SK-N-SH (cell line): ENCODE measurements around the gene CIBAR2. TPM values are rescaled to one million over a fixed set of nuclear protein-coding genes. Genes with fewer than 3 reads are reported as not detected.

ENCODE experiments used
- CTCF ChIA-PET: fragments of 300-600, 350-600 bp; formaldehyde crosslinking; extraction: SDS; loops from one replicate; lab custom pipeline; 2021; lab: Yijun Ruan, JAX
- POLR2A ChIA-PET: fragments of 350-600 bp; sonication (Branson Sonifier 250); formaldehyde crosslinking; extraction: SDS; loops from one replicate; lab custom pipeline; 2020; ENCODE audit warnings: antibody characterized with exemption, inconsistent platforms; lab: Yijun Ruan, JAX
- DNase-seq: peaks from one replicate; pipeline ENCODE4 v3.0.0; 2012
- H2AFZ ChIP-seq: fragments of 200-600 bp; sonication (generic); 2 replicates; pipeline ENCODE4 v1.8.1; 2016; ENCODE audit warnings: antibody characterized with exemption, mild to moderate bottlenecking, low read depth
- H3F3A ChIP-seq: fragments of 200-600 bp; sonication (generic); replicated peaks from 2 replicates; pipeline ENCODE3; 2016; ENCODE audit warnings: antibody characterized with exemption, mild to moderate bottlenecking; ENCODE audit not compliant: insufficient read depth
- H3K27ac ChIP-seq, 2 experiments: fragments of 200-500 bp in 1 of 2; fragments of 200-600 bp in 1 of 2; sonication (Bioruptor generic) in 1 of 2; sonication (generic), shearing (Covaris generic) in 1 of 2; 2 replicates each; pipeline versions ENCODE4 v1.5.1 to v1.6.1; 2014 to 2016; ENCODE audit warnings: low read depth in 2 of 2, inconsistent platforms in 1 of 2, low read length in 1 of 2, mild to moderate bottlenecking in 1 of 2, mixed read lengths in 1 of 2
- H3K27me3 ChIP-seq: fragments of 200-600 bp; sonication (generic), shearing (Covaris generic); 2 replicates; pipeline ENCODE4 v1.6.1; 2016; ENCODE audit warnings: mixed run types; ENCODE audit not compliant: insufficient read depth
- H3K36me3 ChIP-seq, 2 experiments: fragments of 200-500 bp in 1 of 2; fragments of 200-600 bp in 1 of 2; sonication (Bioruptor generic) in 1 of 2; sonication (generic) in 1 of 2; replicated peaks in 1 of 2; 2 replicates each; pipeline versions ENCODE3 to v1.5.1; 2014 to 2016; ENCODE audit warnings: low read length in 1 of 2, mild to moderate bottlenecking in 1 of 2; ENCODE audit not compliant: insufficient read depth in 2 of 2, control insufficient read depth in 1 of 2
- H3K4me1 ChIP-seq, 2 experiments: fragments of 200-500 bp in 1 of 2; fragments of 200-600 bp in 1 of 2; sonication (Bioruptor generic) in 1 of 2; sonication (generic), shearing (Covaris generic) in 1 of 2; 2 replicates each; pipeline versions ENCODE4 v1.5.1 to v1.6.1; 2014 to 2016; ENCODE audit warnings: low read depth in 1 of 2, low read length in 1 of 2, mixed run types in 1 of 2; ENCODE audit not compliant: insufficient read depth in 2 of 2, control insufficient read depth in 1 of 2
- H3K4me2 ChIP-seq: fragments of 200-600 bp; sonication (generic), shearing (Covaris generic); 2 replicates; pipeline ENCODE4 v1.6.1; 2017; ENCODE audit warnings: mixed run types
- H3K4me3 ChIP-seq, 2 experiments: fragments of 200-500 bp in 1 of 2; fragments of 200-600 bp in 1 of 2; sonication (Bioruptor generic) in 1 of 2; sonication (generic), shearing (Covaris generic) in 1 of 2; 2 replicates each; pipeline versions ENCODE4 v1.5.1 to v1.8.1; 2014 to 2016; ENCODE audit warnings: low read depth in 2 of 2, inconsistent platforms in 1 of 2, low read length in 1 of 2, mild to moderate bottlenecking in 1 of 2, mixed read lengths in 1 of 2, moderate library complexity in 1 of 2
- H3K79me2 ChIP-seq: fragments of 200-600 bp; sonication (generic); 2 replicates; pipeline ENCODE4 v1.8.1; 2017; ENCODE audit warnings: mild to moderate bottlenecking; ENCODE audit not compliant: insufficient read depth
- H3K9ac ChIP-seq: fragments of 200-600 bp; sonication (generic); 2 replicates; pipeline ENCODE4 v1.6.1; 2017; ENCODE audit warnings: mixed run types
- H3K9me2 ChIP-seq: fragments of 200-600 bp; sonication (generic); 2 replicates; pipeline ENCODE4 v1.6.1; 2017; ENCODE audit warnings: mixed run types
- H3K9me3 ChIP-seq: fragments of 200-600 bp; sonication (generic); 2 replicates; pipeline ENCODE4 v1.6.1; 2017; ENCODE audit warnings: mixed run types, mild to moderate bottlenecking, moderate library complexity
- H4K20me1 ChIP-seq: fragments of 200-600 bp; sonication (generic); 2 replicates; pipeline ENCODE4 v1.6.1; 2017; ENCODE audit warnings: mild to moderate bottlenecking, mixed run types; ENCODE audit not compliant: insufficient read depth
- CHD2 ChIP-seq: fragments of 150-350 bp; IDR thresholded peaks from 2 replicates; pipeline ENCODE4 v1.6.1; 2018; ENCODE audit warnings: low read length; ENCODE audit not compliant: partially characterized antibody
- CTCF ChIP-seq: fragments of 200-600 bp; sonication (generic); IDR thresholded peaks from 2 replicates; pipeline ENCODE4 v1.6.1; 2017; ENCODE audit warnings: antibody characterized with exemption, mild to moderate bottlenecking, moderate library complexity
- EZH2phosphoT487 ChIP-seq: fragments of 200-600 bp; sonication (generic); IDR thresholded peaks from 2 replicates; pipeline ENCODE4 v1.6.1; 2017; ENCODE audit warnings: low read depth, mixed run types, mild to moderate bottlenecking, antibody characterized with exemption, moderate library complexity, borderline replicate concordance
- FOXJ3 ChIP-seq: sonication (generic); formaldehyde crosslinking; IDR thresholded peaks from 2 replicates; pipeline ENCODE4 v1.5.1; 2020; ENCODE audit warnings: mild to moderate bottlenecking, missing genetic modification reagents
- JUND ChIP-seq: IDR thresholded peaks from 2 replicates; pipeline ENCODE4 v1.4.0; 2012
- MEF2A ChIP-seq: IDR thresholded peaks from 2 replicates; pipeline ENCODE4 v1.4.0; 2012; ENCODE audit warnings: low read depth, borderline replicate concordance
- NFIC ChIP-seq: IDR thresholded peaks from 2 replicates; pipeline ENCODE4 v1.4.0; 2012; ENCODE audit warnings: borderline replicate concordance
- NRF1 ChIP-seq: IDR thresholded peaks from 2 replicates; pipeline ENCODE4 v1.6.1; 2012; ENCODE audit warnings: low read depth, mild to moderate bottlenecking, low read length
- RFX5 ChIP-seq: IDR thresholded peaks from 2 replicates; pipeline ENCODE4 v1.6.1; 2012; ENCODE audit warnings: mild to moderate bottlenecking, improper control_type of control experiment, low read length
- SMC3 ChIP-seq: IDR thresholded peaks from 2 replicates; pipeline ENCODE4 v1.6.1; 2012; ENCODE audit warnings: low read depth, low read length, improper control_type of control experiment
- TCF12 ChIP-seq: IDR thresholded peaks from 2 replicates; pipeline ENCODE4 v1.4.0; 2012
- TEAD4 ChIP-seq: IDR thresholded peaks from 2 replicates; pipeline ENCODE4 v1.4.0; 2012; ENCODE audit warnings: mild to moderate bottlenecking, borderline replicate concordance; ENCODE audit not compliant: insufficient read depth
- WGBS: methylation state at CpG from one replicate; pipeline ENCODE4 v1.1.6; 2017; ENCODE audit warnings: low lambda C conversion rate; 5-methylcytosine and 5-hydroxymethylcytosine counted together
- polyA plus RNA-seq, 3 experiments: library from polyadenylated mRNA; depleted of rRNA; stranded (reverse); fragments of >200 nt; gene quantifications; 2 replicates each; pipeline ENCODE4 v1.2.3, GENCODE V29; 2012
- TF ChIP-seq, protein P1 (sequence below): IDR thresholded peaks from 2 replicates; pipeline ENCODE4 v1.6.1; 2012; ENCODE audit warnings: mild to moderate bottlenecking, low read depth, low read length, moderate library complexity
- TF ChIP-seq, protein P2 (sequence below): IDR thresholded peaks from 2 replicates; pipeline ENCODE4; 2012
- TF ChIP-seq, protein P3 (sequence below): fragments of 150-350 bp; IDR thresholded peaks from 2 replicates; pipeline ENCODE4 v1.6.1; 2017; ENCODE audit warnings: antibody characterized with exemption, low read length, low read depth, borderline replicate concordance

Gene CIBAR2
- polyA plus RNA-seq, 1 of the 3 experiments (the other 2 are of a cell fraction) = 0.15 TPM

- H3K4me2 ChIP-seq = no peak overlapping the region
- POLR2A ChIA-PET = no interaction called here
- H3K9me2 ChIP-seq = no peaks in the 10 kb centered on the region
- no peaks in the 10 kb centered on the region for H3K9me3 ChIP-seq
- H3K27ac ChIP-seq = no peak overlapping the region
- CTCF ChIA-PET = interaction anchor here (1.8 to 3.6 kb wide), 2 partner anchors 9 to 19 kb away, joined by 6 to 24 read pairs; no protein-coding TSS in a partner anchor
- TF ChIP-seq, protein P1, sequence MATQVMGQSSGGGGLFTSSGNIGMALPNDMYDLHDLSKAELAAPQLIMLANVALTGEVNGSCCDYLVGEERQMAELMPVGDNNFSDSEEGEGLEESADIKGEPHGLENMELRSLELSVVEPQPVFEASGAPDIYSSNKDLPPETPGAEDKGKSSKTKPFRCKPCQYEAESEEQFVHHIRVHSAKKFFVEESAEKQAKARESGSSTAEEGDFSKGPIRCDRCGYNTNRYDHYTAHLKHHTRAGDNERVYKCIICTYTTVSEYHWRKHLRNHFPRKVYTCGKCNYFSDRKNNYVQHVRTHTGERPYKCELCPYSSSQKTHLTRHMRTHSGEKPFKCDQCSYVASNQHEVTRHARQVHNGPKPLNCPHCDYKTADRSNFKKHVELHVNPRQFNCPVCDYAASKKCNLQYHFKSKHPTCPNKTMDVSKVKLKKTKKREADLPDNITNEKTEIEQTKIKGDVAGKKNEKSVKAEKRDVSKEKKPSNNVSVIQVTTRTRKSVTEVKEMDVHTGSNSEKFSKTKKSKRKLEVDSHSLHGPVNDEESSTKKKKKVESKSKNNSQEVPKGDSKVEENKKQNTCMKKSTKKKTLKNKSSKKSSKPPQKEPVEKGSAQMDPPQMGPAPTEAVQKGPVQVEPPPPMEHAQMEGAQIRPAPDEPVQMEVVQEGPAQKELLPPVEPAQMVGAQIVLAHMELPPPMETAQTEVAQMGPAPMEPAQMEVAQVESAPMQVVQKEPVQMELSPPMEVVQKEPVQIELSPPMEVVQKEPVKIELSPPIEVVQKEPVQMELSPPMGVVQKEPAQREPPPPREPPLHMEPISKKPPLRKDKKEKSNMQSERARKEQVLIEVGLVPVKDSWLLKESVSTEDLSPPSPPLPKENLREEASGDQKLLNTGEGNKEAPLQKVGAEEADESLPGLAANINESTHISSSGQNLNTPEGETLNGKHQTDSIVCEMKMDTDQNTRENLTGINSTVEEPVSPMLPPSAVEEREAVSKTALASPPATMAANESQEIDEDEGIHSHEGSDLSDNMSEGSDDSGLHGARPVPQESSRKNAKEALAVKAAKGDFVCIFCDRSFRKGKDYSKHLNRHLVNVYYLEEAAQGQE = no peak
- TF ChIP-seq, all 33 proteins: peak for 0
- Histone ChIP-seq H3F3A (no peaks in the 10 kb centered on the region), H3K4me1 (no peaks in the 10 kb centered on the region), H2AFZ (no peak overlapping the region), H3K36me3 (no peaks in the 10 kb centered on the region), H3K4me3 (no peak overlapping the region), H4K20me1 (no peaks in the 10 kb centered on the region), H3K27me3 (no peaks in the 10 kb centered on the region), H3K79me2 (no peaks in the 10 kb centered on the region), H3K9ac (no peak overlapping the region)
- 42% methylated on average over 5 of the region's 5 CpGs for WGBS
- no peak for DNase-seq
These were observed 6.8 kb downstream of the CIBAR2 start for GRCh38 chr16:85105475-85105874.

DNA sequence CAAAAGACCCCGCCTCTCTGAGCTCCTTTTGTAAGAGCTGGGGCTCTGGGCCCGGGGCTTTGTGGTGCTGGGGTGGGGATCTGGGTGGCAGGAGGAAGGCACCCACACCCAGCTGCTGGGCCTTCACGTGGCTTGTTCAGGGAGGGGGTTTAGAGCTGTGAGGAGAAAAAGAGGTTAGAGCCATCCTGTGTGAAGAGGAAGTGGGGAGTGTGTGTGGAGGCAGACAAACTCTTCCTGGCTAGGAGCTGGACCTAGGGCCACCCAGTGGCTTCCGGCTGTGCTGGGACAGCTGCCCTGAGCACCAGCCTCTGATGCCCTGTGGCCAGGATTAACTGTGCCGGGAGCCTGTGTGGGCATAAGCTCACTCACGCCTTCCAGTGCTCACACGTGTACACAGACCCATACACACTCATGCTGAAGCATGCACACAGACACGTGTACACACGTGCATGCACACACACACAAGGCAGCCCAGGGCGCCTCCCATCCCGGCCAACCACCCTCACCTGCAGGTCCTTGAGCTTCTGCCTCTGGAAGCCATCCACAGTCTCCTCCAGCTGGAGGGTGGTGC, 7.4 kb downstream of the CIBAR2 start:
- POLR2A ChIA-PET = interaction anchor here (0.6 kb wide), 1 partner anchor 71 kb away, joined by 3 read pairs; no protein-coding TSS in a partner anchor
- Histone ChIP-seq H3K9ac (no peak overlapping the region), H3K4me3 (no peak overlapping the region), H3K9me2 (no peaks in the 10 kb centered on the region), H3K4me2 (no peak overlapping the region), H3K36me3 (no peaks in the 10 kb centered on the region), H3F3A (no peaks in the 10 kb centered on the region), H2AFZ (no peak overlapping the region), H3K4me1 (no peaks in the 10 kb centered on the region), H3K79me2 (no peaks in the 10 kb centered on the region), H3K27ac (no peak overlapping the region), H3K27me3 (no peaks in the 10 kb centered on the region), H3K9me3 (no peaks in the 10 kb centered on the region), H4K20me1 (no peaks in the 10 kb centered on the region)
- TF ChIP-seq NRF1 = no peak
- no peak for TF ChIP-seq TCF12
- no peak for TF ChIP-seq TEAD4
- no peak for TF ChIP-seq SMC3
- TF ChIP-seq JUND = no peak
- no peak for TF ChIP-seq CTCF
- TF ChIP-seq, protein P2, sequence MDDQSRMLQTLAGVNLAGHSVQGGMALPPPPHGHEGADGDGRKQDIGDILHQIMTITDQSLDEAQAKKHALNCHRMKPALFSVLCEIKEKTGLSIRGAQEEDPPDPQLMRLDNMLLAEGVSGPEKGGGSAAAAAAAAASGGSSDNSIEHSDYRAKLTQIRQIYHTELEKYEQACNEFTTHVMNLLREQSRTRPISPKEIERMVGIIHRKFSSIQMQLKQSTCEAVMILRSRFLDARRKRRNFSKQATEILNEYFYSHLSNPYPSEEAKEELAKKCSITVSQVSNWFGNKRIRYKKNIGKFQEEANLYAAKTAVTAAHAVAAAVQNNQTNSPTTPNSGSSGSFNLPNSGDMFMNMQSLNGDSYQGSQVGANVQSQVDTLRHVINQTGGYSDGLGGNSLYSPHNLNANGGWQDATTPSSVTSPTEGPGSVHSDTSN = no peak
- TF ChIP-seq NFIC = no peak
- TF ChIP-seq FOXJ3 (CRISPR knock-in tag) = no peak
- TF ChIP-seq MEF2A = no peak
- TF ChIP-seq RFX5 = no peak
- no peak for TF ChIP-seq CHD2
- TF ChIP-seq, protein P3, sequence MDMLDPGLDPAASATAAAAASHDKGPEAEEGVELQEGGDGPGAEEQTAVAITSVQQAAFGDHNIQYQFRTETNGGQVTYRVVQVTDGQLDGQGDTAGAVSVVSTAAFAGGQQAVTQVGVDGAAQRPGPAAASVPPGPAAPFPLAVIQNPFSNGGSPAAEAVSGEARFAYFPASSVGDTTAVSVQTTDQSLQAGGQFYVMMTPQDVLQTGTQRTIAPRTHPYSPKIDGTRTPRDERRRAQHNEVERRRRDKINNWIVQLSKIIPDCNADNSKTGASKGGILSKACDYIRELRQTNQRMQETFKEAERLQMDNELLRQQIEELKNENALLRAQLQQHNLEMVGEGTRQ = no peak
- no peak for TF ChIP-seq EZH2phosphoT487
- DNase-seq = no peak
- WGBS = 79% methylated on average over 4 of the region's 11 CpGs
- CTCF ChIA-PET = interaction anchor here (0.7 to 3.6 kb wide), 5 partner anchors 10 to 33 kb away, joined by 3 to 24 read pairs (median 3); no protein-coding TSS in a partner anchor
